ENCODE measurements around the gene TXNDC15.
"Not testable (repeated sequence)": the region's sequence is repeated elsewhere in the genome, so short reads cannot be mapped to it uniquely, and the experiment has no call there.

The TXNDC15 gene

DNA sequence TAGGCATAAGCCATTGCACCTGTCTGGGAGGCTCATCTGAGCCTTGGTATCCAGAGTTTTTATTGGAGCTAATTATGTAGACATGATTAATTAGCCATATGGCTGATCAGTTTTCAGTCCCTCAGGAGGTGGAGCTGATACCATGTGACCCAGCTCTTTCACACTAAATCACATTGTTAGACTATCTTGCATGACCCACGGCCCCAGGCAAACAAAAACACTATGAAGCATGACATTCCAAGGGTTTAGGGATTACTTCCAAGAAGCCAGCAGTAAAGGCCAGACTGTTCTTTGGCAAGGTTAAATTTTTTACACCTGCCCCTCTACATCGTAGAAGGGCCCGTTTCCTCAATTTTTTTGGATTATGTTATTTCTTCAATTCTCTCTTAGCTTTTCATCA lies 33.4 kb upstream of the TXNDC15 start:
- TF ChIP-seq, protein P1, sequence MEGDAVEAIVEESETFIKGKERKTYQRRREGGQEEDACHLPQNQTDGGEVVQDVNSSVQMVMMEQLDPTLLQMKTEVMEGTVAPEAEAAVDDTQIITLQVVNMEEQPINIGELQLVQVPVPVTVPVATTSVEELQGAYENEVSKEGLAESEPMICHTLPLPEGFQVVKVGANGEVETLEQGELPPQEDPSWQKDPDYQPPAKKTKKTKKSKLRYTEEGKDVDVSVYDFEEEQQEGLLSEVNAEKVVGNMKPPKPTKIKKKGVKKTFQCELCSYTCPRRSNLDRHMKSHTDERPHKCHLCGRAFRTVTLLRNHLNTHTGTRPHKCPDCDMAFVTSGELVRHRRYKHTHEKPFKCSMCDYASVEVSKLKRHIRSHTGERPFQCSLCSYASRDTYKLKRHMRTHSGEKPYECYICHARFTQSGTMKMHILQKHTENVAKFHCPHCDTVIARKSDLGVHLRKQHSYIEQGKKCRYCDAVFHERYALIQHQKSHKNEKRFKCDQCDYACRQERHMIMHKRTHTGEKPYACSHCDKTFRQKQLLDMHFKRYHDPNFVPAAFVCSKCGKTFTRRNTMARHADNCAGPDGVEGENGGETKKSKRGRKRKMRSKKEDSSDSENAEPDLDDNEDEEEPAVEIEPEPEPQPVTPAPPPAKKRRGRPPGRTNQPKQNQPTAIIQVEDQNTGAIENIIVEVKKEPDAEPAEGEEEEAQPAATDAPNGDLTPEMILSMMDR (IDR thresholded peaks at IDR 0.05; ENCODE audit: control insufficient read depth, extremely low read depth, insufficient read depth), result no peak
- no peak for DNase-seq (ENCODE audit: low read depth)
- no peak overlapping the region for H3K4me3 ChIP-seq (ENCODE audit: low read depth, low read length)

DNA sequence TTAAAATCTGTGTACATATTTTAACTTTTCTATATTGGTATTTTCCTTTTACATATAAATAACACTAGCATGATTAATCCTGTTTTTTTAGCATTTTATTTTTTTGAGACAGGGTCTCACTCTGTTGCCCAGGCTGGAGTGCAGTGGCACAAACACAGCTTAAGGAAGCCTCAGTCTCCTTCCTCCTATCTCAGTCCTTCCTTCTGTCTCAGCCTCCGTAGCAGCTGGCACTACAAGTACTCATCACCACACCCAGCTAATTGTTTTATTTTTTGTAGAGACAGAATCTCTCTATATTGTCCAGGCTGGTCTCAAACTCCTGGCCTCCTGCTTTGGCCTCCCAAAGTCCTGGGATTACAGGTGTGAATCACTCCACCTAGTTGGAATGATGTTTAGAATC lies 29.9 kb upstream of the TXNDC15 start:
- H3K4me3 ChIP-seq (ENCODE audit: low read depth, low read length), result no peak overlapping the region
- TF ChIP-seq, protein P1 (IDR thresholded peaks at IDR 0.05; ENCODE audit: control insufficient read depth, extremely low read depth, insufficient read depth), result no peak
- DNase-seq (ENCODE audit: low read depth), result no peak

DNA sequence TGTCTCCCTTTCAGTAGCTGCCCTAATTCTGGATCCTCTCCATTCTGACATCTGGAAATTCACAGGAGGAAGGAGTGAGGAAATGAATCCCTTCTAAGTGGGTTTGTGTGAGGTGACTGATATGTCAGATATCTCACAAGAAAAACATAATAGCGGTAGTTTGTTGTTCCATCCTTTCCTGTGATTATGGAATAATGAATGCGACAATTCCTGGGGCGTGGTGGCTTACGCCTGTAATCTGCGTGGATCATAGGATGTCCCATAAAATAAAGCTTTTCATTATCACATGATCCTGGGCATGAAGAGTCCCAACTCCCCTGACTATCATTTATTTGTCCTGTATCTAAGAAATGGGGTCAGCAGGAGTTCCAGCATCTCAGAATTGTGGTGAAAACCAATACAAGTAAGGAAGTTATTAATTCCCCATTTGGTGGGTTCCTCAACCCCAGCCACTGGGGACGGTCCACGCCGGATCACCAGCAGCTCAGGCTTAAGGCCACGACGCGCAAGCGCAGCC lies 28.8 kb upstream of the TXNDC15 start:
- H3K4me3 ChIP-seq (ENCODE audit: low read depth, low read length), result peak overlapping the region; percentile 96
- TF ChIP-seq, protein P1 (IDR thresholded peaks at IDR 0.05; ENCODE audit: control insufficient read depth, extremely low read depth, insufficient read depth), result no peak
- DNase-seq (ENCODE audit: low read depth), result no peak

DNA sequence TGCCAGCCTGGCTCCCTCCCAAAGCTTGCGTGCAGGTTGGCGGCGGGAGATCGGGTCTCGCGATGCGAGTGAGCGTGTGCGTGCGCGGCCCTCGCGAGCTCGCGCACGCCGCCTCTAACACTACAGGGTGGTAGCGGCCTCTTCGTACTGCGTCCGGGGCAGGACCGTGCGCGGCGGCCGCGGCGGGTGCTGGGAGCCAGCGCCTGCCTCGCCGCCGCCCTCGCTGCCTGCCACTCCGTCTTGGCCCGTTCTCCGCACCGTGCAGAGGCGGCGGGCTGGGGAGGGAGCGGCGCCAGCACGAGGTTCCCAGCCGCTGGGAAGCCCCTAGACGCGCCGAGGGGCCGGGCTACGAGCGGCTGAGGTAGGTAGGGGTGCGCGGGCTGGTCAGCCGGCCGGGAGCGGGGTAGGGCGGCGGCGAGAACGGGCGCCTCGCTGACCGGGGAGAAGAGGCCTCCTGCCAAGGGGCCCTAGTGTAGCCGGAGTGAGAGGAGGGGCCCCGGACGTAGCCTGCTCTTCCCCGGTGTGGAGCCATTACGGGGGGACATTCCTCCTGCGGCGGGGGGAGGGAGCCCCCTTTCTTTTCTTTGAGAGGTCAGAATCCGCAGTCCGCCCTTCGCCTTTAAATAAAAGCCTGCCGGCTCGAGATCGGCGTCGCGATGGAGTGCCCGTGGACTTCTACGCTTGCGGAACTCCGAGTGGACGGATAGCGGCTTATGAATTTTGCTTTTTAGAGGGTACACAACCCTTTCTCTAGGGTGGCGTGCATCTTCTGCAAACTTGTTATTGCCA lies 28.1 kb upstream of the TXNDC15 start, which contains the start of gene C5orf24:
TSS of gene C5orf24 (plus strand) at position 117 of the 789 bp plus-strand sequence. CDS start 8,933 bp downstream, outside the sequence.
- TF ChIP-seq, protein P1 (IDR thresholded peaks at IDR 0.05; ENCODE audit: control insufficient read depth, extremely low read depth, insufficient read depth), result no peak
- peak within 1 kb of the TSS; percentile 96 for H3K4me3 ChIP-seq (ENCODE audit: low read depth, low read length)
- peak; percentile 93 for DNase-seq (ENCODE audit: low read depth)

DNA sequence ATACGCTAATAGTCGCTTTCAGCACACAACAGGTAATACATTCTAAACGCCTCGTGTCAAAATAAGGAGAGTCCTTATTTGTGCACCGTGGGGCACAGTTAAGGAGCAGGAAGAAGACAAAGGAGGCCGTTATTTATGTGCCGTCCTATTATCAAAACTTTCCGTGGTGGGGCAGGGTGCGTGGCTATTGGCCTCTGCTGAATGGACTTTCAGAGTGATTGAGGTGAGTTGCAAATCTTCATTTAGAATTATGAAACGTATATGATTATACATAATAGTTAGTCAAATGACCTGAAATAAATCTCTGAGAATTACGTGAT lies 27.6 kb upstream of the TXNDC15 start:
- no peak for DNase-seq (ENCODE audit: low read depth)
- TF ChIP-seq, protein P1 (IDR thresholded peaks at IDR 0.05; ENCODE audit: control insufficient read depth, extremely low read depth, insufficient read depth), result no peak
- H3K4me3 ChIP-seq (ENCODE audit: low read depth, low read length), result peak overlapping the region; percentile 96

DNA sequence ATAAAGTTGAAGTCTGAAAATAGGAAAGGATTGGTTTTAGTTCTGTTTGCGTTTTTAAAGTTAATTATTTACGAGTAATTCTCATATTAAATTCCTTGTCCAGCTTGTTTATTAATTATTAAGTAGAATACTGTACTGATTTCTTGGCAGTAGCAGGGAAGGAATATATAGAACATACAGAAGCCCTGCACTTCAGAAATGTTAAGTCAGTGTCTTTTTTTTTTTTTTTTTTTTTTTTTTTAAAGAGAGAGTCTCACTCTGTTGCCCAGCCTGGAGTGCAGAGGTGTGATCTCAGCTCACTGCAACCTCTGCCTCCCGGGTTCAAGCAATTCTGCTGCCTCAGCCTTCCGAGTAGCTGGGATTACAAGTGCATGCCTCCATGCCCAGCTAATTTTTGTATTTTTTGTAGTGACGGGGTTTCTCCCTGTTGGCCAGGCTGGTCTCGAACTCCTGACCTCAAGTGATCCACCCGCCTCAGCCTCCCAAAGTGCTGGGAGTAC lies 24.7 kb upstream of the TXNDC15 start:
- not testable (repeated sequence) for DNase-seq (ENCODE audit: low read depth)

DNA sequence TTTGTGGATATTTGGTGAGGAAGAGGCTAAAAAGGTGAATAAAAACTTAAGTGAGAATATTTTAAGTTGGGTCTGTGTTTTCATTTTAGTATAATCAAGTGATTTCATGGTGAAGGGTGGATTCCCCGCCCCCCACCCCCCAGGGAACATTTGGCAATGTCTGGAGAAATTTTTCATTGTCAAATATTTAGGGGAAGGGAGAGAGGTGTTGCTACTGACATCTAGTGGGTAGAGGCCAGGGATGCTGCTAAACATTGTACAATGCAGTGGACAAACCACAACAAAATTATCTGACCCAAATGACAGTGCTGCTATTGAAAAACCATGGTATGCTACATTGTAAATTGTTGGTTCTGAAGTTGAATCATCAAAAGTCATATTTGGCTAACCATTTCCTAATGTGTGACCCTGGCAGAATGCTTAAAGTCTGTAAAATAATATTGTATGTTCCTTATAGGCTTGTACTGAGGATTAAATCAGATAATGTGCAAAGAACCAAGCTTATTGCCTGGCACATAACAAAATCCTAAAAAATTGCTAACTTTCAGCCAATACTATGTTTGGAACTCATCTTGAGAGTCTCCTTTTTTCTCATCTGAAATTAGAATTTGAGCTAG lies 22.8 kb upstream of the TXNDC15 start:
- TF ChIP-seq, protein P1 (IDR thresholded peaks at IDR 0.05; ENCODE audit: control insufficient read depth, extremely low read depth, insufficient read depth), result peak; percentile 75
- no peak for DNase-seq (ENCODE audit: low read depth)
- H3K4me3 ChIP-seq (ENCODE audit: low read depth, low read length), result no peak overlapping the region

More for the DNA sequence above, 24.7 kb upstream of the TXNDC15 start:
- H3K4me3 ChIP-seq (ENCODE audit: low read depth, low read length), result not testable (repeated sequence)

DNA sequence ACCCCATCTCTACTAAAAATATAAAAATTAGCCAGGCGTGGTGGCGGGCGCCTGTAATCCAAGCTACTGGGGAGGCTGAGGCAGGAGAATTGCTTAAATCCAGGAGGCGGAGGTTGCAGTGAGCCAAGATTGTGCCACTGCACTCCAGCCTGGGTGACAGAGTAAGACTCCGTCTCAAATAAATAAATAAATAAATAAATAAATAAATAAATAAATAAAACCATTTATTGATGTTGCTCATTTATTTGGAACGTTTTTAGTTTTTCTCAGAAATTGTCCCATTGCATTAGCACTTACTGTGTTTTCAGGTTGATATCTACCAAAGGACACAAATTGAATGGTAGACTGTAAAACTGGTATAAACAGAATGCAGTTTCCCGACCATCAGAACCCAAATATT lies 17.7 kb upstream of the TXNDC15 start:
- not testable (repeated sequence) for DNase-seq (ENCODE audit: low read depth); H3K4me3 ChIP-seq (ENCODE audit: low read depth, low read length)
